ENCODE measurements around the gene SMARCC2.

SMARCC2 gene

GRCh38 chr12:56146492-56147460 lies 42.5 kb downstream of the SMARCC2 start:
- DNase-seq: no peak

- no peak for DNase-seq
Observed at GRCh38 chr12:56145217-56145616, 44.1 kb downstream of the SMARCC2 start.

GRCh38 chr12:56143870-56144269 lies 45.4 kb downstream of the SMARCC2 start:
- no peak for DNase-seq

GRCh38 chr12:56143217-56143616 lies 46.1 kb downstream of the SMARCC2 start:
- DNase-seq: no peak

GRCh38 chr12:56141946-56142784 lies 47.1 kb downstream of the SMARCC2 start:
- no peak for DNase-seq

GRCh38 chr12:56137853-56138571 lies 51.3 kb downstream of the SMARCC2 start:
- no peak for DNase-seq

GRCh38 chr12:56134897-56135296 lies 54.4 kb downstream of the SMARCC2 start:
- DNase-seq: no peak

- DNase-seq: no peak
Observed at GRCh38 chr12:56130876-56131275, 58.4 kb downstream of the SMARCC2 start.

- DNase-seq: no peak
Observed at GRCh38 chr12:56129942-56130495, 59.3 kb downstream of the SMARCC2 start.

GRCh38 chr12:56129206-56129941 lies 59.9 kb downstream of the SMARCC2 start:
- no peak for DNase-seq

- no peak for DNase-seq
Observed at GRCh38 chr12:56128670-56129205, 60.5 kb downstream of the SMARCC2 start.

- DNase-seq: peak; percentile 96
Observed at GRCh38 chr12:56127888-56128669, 61.2 kb downstream of the SMARCC2 start, which contains the start of gene ESYT1. Gene ESYT1 (plus strand): TSS chr12:56128267. CDS start chr12:56128320, 53 bp downstream.

- no peak for DNase-seq
Observed at GRCh38 chr12:56127485-56127887, 61.8 kb downstream of the SMARCC2 start.

- DNase-seq: no peak
Observed at GRCh38 chr12:56126732-56127239, 62.5 kb downstream of the SMARCC2 start.

GRCh38 chr12:56124133-56124532 lies 65.2 kb downstream of the SMARCC2 start:
- DNase-seq: no peak

GRCh38 chr12:56122637-56123036 lies 66.6 kb downstream of the SMARCC2 start:
- no peak for DNase-seq

- no peak for DNase-seq
Observed at GRCh38 chr12:56121204-56121870, 67.9 kb downstream of the SMARCC2 start.

GRCh38 chr12:56120158-56120846 lies 69.0 kb downstream of the SMARCC2 start:
- no peak for DNase-seq

GRCh38 chr12:56119361-56119796 lies 69.9 kb downstream of the SMARCC2 start:
- peak; percentile 38 for DNase-seq

Data from DMS79 (cell line).